Measurements from ENCODE around the gene COQ8A.

GRCh38 chr1:226979517-226980121 lies 39.5 kb downstream of the COQ8A start:
- TF ChIP-seq CTCF (IDR thresholded peaks at IDR 0.05) (no peak), EP300 (IDR thresholded peaks at IDR 0.05) (no peak), POLR2A (IDR thresholded peaks at IDR 0.05) (no peak), POLR2AphosphoS5 (IDR thresholded peaks at IDR 0.05) (no peak)

All from stomach (tissue), 4 donors.